GM10248 (cell line): ENCODE results near the gene TTC24.

Source experiments
- CTCF ChIA-PET: fragments of 300-600 bp; sonication (Branson Sonifier 250); formaldehyde crosslinking; extraction: SDS; loops from one replicate; lab custom pipeline; 2021; ENCODE audit warnings: antibody characterized with exemption; lab: Yijun Ruan, JAX
- POLR2A ChIA-PET: fragments of 350-650 bp; sonication (Branson Sonifier 250); formaldehyde crosslinking; extraction: SDS; loops from one replicate; lab custom pipeline; 2020; ENCODE audit warnings: antibody characterized with exemption; lab: Yijun Ruan, JAX
- DNase-seq: peaks from one replicate; pipeline ENCODE4 v3.0.0; 2012; ENCODE audit errors: extremely low spot score
- CTCF ChIP-seq: IDR thresholded peaks from 2 replicates; pipeline ENCODE4 v1.5.1; 2012; ENCODE audit warnings: mild to moderate bottlenecking, low read depth; ENCODE audit errors: extremely low read depth, missing control alignments, control extremely low read depth

TTC24 gene

GRCh38 chr1:156579472-156579871, at the start of gene TTC24:
Gene TTC24, plus strand, starts transcription at chr1:156579723. Its CDS starts 1,642 bp downstream, at chr1:156581365.
- TF ChIP-seq CTCF = no peak
- CTCF ChIA-PET = interaction anchor here (0.8 to 5.2 kb wide), 10 partner anchors 13 to 197 kb away, joined by 3 to 24 read pairs (median 4); no protein-coding TSS in a partner anchor
- POLR2A ChIA-PET = interaction anchor here (0.7 kb wide), 2 partner anchors 142 to 172 kb away, joined by 4 to 5 read pairs; partner anchors contain the start of gene HDGF
- no peak for DNase-seq

GRCh38 chr1:156530006-156530405, 49.5 kb upstream of the TTC24 start:
- CTCF ChIA-PET = interaction anchor here (2.5 kb wide), 1 partner anchor 29 kb away, joined by 6 read pairs; the partner anchor contains the start of gene MEF2D
- no peak for DNase-seq
- no peak for TF ChIP-seq CTCF
- POLR2A ChIA-PET = no interaction called here

- no peak for DNase-seq
- TF ChIP-seq CTCF = no peak
- ChIA-PET CTCF (interaction anchor here (0.8 to 3.1 kb wide), 7 partner anchors 8 to 127 kb away, joined by 3 to 10 read pairs (median 4); partner anchors contain the start of gene MEF2D), POLR2A (no interaction called here)
Measured at GRCh38 chr1:156532374-156532773, 47.1 kb upstream of the TTC24 start.

GRCh38 chr1:156533568-156534220, 45.8 kb upstream of the TTC24 start:
- POLR2A ChIA-PET = no interaction called here

GRCh38 chr1:156534424-156535060, 45.0 kb upstream of the TTC24 start:
- ChIA-PET POLR2A (no interaction called here), CTCF (interaction anchor here (1.0 to 1.5 kb wide), 2 partner anchors 10 to 16 kb away, joined by 3 to 9 read pairs; no protein-coding TSS in a partner anchor)
- TF ChIP-seq CTCF = no peak
- DNase-seq = no peak

More at GRCh38 chr1:156533568-156534220, 45.8 kb upstream of the TTC24 start:
- DNase-seq = no peak
- TF ChIP-seq CTCF = no peak
- CTCF ChIA-PET = interaction anchor here (3.1 kb wide), 1 partner anchor 12 kb away, joined by 10 read pairs; no protein-coding TSS in a partner anchor

GRCh38 chr1:156537027-156537426, 42.5 kb upstream of the TTC24 start:
- ChIA-PET POLR2A (interaction anchor here (0.5 kb wide), 1 partner anchor 39 kb away, joined by 5 read pairs; no protein-coding TSS in a partner anchor), CTCF (interaction anchor here (0.9 to 1.5 kb wide), 3 partner anchors 29 to 153 kb away, joined by 3 to 6 read pairs (median 4); no protein-coding TSS in a partner anchor)
- DNase-seq = no peak
- no peak for TF ChIP-seq CTCF
